GM12878 (cell line): ENCODE data around the gene SLC1A2. TPM values are rescaled to one million over a fixed set of nuclear protein-coding genes. Genes with fewer than 3 reads are reported as not detected.

Experiments
- ATAC-seq: fragments of 200-7000 bp; cut with Tn5 transposase; 3 replicates; pipeline ENCODE4 v1.9.1; 2020; ENCODE audit warnings: mild to moderate bottlenecking, moderate library complexity
- BruUV-seq: library from RNA; stranded (reverse); fragments of 400-500 nt; replicated peaks from 2 replicates; lab custom pipeline; 2021; lab: Mats Ljungman, UMichigan
- CTCF ChIA-PET: fragments of 300-600 bp; sonication (Branson Sonifier 250); formaldehyde crosslinking; extraction: SDS; loops from one replicate; lab custom pipeline; 2021; ENCODE audit warnings: inconsistent platforms; lab: Yijun Ruan, JAX
- POLR2A ChIA-PET: fragments of 350-600 bp; formaldehyde crosslinking; extraction: SDS; loops from one replicate; lab custom pipeline; 2021; ENCODE audit warnings: inconsistent platforms; lab: Charles Lee
- RAD21 ChIA-PET: fragments of 300-600 bp; sonication (Branson Sonifier 250); formaldehyde crosslinking; loops from one replicate; lab custom pipeline; 2023; ENCODE audit warnings: antibody characterized with exemption; ENCODE audit not compliant: unreplicated experiment; lab: Charles Lee
- SMC1A ChIA-PET: fragments of 300-600 bp; sonication (Branson Sonifier 250); formaldehyde crosslinking; loops from one replicate; lab custom pipeline; 2023; ENCODE audit not compliant: unreplicated experiment, uncharacterized antibody; lab: Charles Lee
- DNase-seq: peaks from one replicate; pipeline ENCODE4 v3.0.0-alpha.2; 2011; ENCODE audit warnings: low read depth, low spot score
- FAIRE-seq: peaks from 3 replicates; lab custom pipeline; 2011; peaks lifted over from hg19 to GRCh38; lab: Jason Lieb, UNC
- H2AFZ ChIP-seq: 2 replicates; pipeline ENCODE4 v1.6.0; 2011; ENCODE audit warnings: low read depth, low read length, control low read depth; ENCODE audit not compliant: control insufficient read depth
- H3K27ac ChIP-seq: 2 replicates; pipeline ENCODE4 v1.5.1; 2011; ENCODE audit warnings: control low read depth; ENCODE audit not compliant: control insufficient read depth, insufficient read depth
- H3K27me3 ChIP-seq, 2 experiments: replicated peaks in 1 of 2; 2 replicates each; pipeline versions ENCODE4 v1.6.0 to v1.6.1; 2011; ENCODE audit warnings: low read length in 1 of 2; ENCODE audit not compliant: control insufficient read depth in 2 of 2, insufficient read depth in 2 of 2
- H3K36me3 ChIP-seq, 2 experiments: 2 replicates each; pipeline ENCODE4 v1.5.1; 2011; ENCODE audit warnings: low read length in 1 of 2; ENCODE audit not compliant: control insufficient read depth in 2 of 2, insufficient read depth in 2 of 2
- H3K4me1 ChIP-seq: 2 replicates; pipeline ENCODE4 v1.6.1; 2011; ENCODE audit warnings: mild to moderate bottlenecking, low read length, moderate library complexity, mixed read lengths; ENCODE audit not compliant: control insufficient read depth, insufficient read depth
- H3K4me2 ChIP-seq: 2 replicates; pipeline ENCODE4 v1.6.0; 2011; ENCODE audit warnings: control low read depth; ENCODE audit not compliant: control insufficient read depth, insufficient read depth
- H3K4me3 ChIP-seq: fragments of 200-600 bp; sonication (generic); 2 replicates; pipeline ENCODE4 v1.5.1; 2016
- H3K79me2 ChIP-seq: 2 replicates; pipeline ENCODE4 v1.6.0; 2011; ENCODE audit warnings: low read length; ENCODE audit not compliant: control insufficient read depth, insufficient read depth
- H3K9ac ChIP-seq: 2 replicates; pipeline ENCODE4 v1.8.0; 2011; ENCODE audit warnings: low read length, control low read depth, mixed read lengths; ENCODE audit not compliant: control insufficient read depth, insufficient read depth
- H3K9me3 ChIP-seq: replicated peaks from 3 replicates; pipeline ENCODE4 v1.5.1; 2011; ENCODE audit warnings: mild to moderate bottlenecking, low read length; ENCODE audit not compliant: control insufficient read depth, insufficient read depth
- H4K20me1 ChIP-seq: 2 replicates; pipeline ENCODE4 v1.6.0; 2011; ENCODE audit not compliant: control insufficient read depth, insufficient read depth
- DPF2 ChIP-seq: fragments of 450-650 bp; IDR thresholded peaks from 2 replicates; pipeline ENCODE4 v1.6.1; 2017; ENCODE audit warnings: mild to moderate bottlenecking
- FOXK2 ChIP-seq: fragments of 450-650 bp; IDR thresholded peaks from 2 replicates; pipeline ENCODE4 v1.6.1; 2017; ENCODE audit warnings: mild to moderate bottlenecking, moderate library complexity
- HDGF ChIP-seq: fragments of 450-650 bp; IDR thresholded peaks from 2 replicates; pipeline ENCODE4 v1.6.1; 2016; ENCODE audit warnings: antibody characterized with exemption
- JUND ChIP-seq: IDR thresholded peaks from 2 replicates; pipeline ENCODE4 v1.6.1; 2012; ENCODE audit warnings: low read depth, mild to moderate bottlenecking, low read length, improper control_type of control experiment, moderate library complexity
- MTA2 ChIP-seq: fragments of 450-650 bp; IDR thresholded peaks from 2 replicates; pipeline ENCODE4 v1.6.1; 2016; ENCODE audit warnings: low read depth, mild to moderate bottlenecking, moderate library complexity
- PML ChIP-seq: IDR thresholded peaks from 2 replicates; pipeline ENCODE4 v1.6.1; 2012; ENCODE audit warnings: low read length, inconsistent platforms
- RB1 ChIP-seq: fragments of 450-650 bp; formaldehyde crosslinking; IDR thresholded peaks from 2 replicates; pipeline ENCODE4 v1.6.1; 2017; ENCODE audit warnings: mild to moderate bottlenecking, borderline replicate concordance
- RBBP5 ChIP-seq: fragments of 200-600 bp; sonication (generic); conservative IDR thresholded peaks from 2 replicates; pipeline ENCODE4 v1.6.1; 2016
- RELA ChIP-seq: fragments of 450-650 bp; IDR thresholded peaks from 2 replicates; pipeline ENCODE4 v1.8.0; 2014; ENCODE audit warnings: borderline replicate concordance; ENCODE audit not compliant: partially characterized antibody
- SREBF2 ChIP-seq: IDR thresholded peaks from 2 replicates; pipeline ENCODE4 v1.6.1; 2012; ENCODE audit warnings: mild to moderate bottlenecking, low read length
- YBX1 ChIP-seq: fragments of 450-650 bp; IDR thresholded peaks from 2 replicates; pipeline ENCODE4 v1.6.1; 2016; ENCODE audit warnings: antibody characterized with exemption
- YY1 ChIP-seq: IDR thresholded peaks from 2 replicates; pipeline ENCODE4 v1.6.1; 2011; ENCODE audit warnings: low read depth, mild to moderate bottlenecking, low read length
- ZNF622 ChIP-seq: fragments of 450-650 bp; IDR thresholded peaks from 2 replicates; pipeline ENCODE4 v1.6.1; 2017; ENCODE audit warnings: mild to moderate bottlenecking, inconsistent platforms
- WGBS: methylation state at CpG from one replicate; pipeline ENCODE4 v1.1.6; 2016; ENCODE audit warnings: low lambda C conversion rate; ENCODE audit not compliant: insufficient replicate concordance, insufficient coverage; ENCODE audit errors: missing lambda C conversion rate; 5-methylcytosine and 5-hydroxymethylcytosine counted together
- in situ Hi-C: fragments of 300-500 bp; cut with MboI; formaldehyde crosslinking; loops from 9 replicates; pipeline ENCODE4 v1.14.3; 2018; ENCODE audit warnings: mixed read lengths
- intact Hi-C: fragments of 100-400 bp; cut with micrococcal nuclease; formaldehyde crosslinking; loops from one replicate; pipeline ENCODE4 v1.14.2; 2022; ENCODE audit not compliant: unreplicated experiment
- polyA plus RNA-seq, 11 experiments: library from polyadenylated mRNA; depleted of rRNA in 4 of 11; unstranded in 6 of 11; stranded (reverse) in 5 of 11; fragments of >200 nt; fragmentation: Nextera tagmentation in 4 of 11; fragmentation: Illumina TruSeq in 1 of 11; extraction: Ambion mirVana in 4 of 11; extraction: Trizol in 1 of 11; gene quantifications; 1 replicate in 1 of 11; 2 replicates in 10 of 11; pipeline versions ENCODE4 v1.2.1 to v1.2.3, GENCODE V29; 2011 to 2016; ENCODE audit warnings: inconsistent platforms in 2 of 11, missing spikeins in 2 of 11, low read depth in 1 of 11
- total RNA-seq, 4 experiments: library from RNA; depleted of rRNA in 3 of 4; stranded (reverse); fragments of >200 nt in 3 of 4; fragmentation: Illumina TruSeq in 1 of 4; extraction: Trizol in 1 of 4; gene quantifications; 2 replicates each; pipeline versions ENCODE4 v1.2.1 to v1.2.3, GENCODE V29; 2013 to 2021
- TF ChIP-seq, protein P1 (sequence below): IDR thresholded peaks from 2 replicates; pipeline ENCODE4 v1.6.1; 2012; ENCODE audit warnings: mild to moderate bottlenecking, low read depth, low read length
- TF ChIP-seq, protein P2 (sequence below): fragments of 450-650 bp; IDR thresholded peaks from 2 replicates; pipeline ENCODE4 v1.6.1; 2016; ENCODE audit warnings: mild to moderate bottlenecking
- TF ChIP-seq, protein P3 (sequence below): fragments of 450-650 bp; IDR thresholded peaks from 2 replicates; pipeline ENCODE4 v1.6.1; 2017; ENCODE audit warnings: mild to moderate bottlenecking, moderate library complexity

SLC1A2 gene
- total and polyA plus RNA-seq, 10 of the 15 experiments (the other 5 are each of a cell fraction or from before 2014, with no cell fraction given) = 0.01 to 0.84 (median 0.22) TPM; not detected in 1

DNA sequence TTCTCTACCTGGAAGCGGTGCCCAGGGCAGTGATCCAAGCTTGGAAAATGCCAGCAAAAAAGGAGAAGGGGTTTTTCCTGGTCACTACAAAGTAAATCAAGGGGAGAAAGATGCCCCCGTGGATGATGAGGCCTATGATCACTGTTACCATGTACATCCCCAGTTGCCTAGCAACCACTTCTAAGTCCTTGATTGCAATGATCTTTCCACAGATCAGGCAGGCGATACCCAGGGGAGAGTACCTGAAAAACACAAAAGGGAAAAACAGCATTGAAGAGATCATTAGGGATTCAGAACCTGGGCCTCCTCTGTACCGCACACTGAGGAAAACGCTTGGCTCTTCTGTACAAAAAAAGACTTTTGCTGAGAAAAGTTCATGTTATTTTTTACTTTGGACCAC, 127.1 kb downstream of the SLC1A2 start (continued):
- TF ChIP-seq, protein P1, sequence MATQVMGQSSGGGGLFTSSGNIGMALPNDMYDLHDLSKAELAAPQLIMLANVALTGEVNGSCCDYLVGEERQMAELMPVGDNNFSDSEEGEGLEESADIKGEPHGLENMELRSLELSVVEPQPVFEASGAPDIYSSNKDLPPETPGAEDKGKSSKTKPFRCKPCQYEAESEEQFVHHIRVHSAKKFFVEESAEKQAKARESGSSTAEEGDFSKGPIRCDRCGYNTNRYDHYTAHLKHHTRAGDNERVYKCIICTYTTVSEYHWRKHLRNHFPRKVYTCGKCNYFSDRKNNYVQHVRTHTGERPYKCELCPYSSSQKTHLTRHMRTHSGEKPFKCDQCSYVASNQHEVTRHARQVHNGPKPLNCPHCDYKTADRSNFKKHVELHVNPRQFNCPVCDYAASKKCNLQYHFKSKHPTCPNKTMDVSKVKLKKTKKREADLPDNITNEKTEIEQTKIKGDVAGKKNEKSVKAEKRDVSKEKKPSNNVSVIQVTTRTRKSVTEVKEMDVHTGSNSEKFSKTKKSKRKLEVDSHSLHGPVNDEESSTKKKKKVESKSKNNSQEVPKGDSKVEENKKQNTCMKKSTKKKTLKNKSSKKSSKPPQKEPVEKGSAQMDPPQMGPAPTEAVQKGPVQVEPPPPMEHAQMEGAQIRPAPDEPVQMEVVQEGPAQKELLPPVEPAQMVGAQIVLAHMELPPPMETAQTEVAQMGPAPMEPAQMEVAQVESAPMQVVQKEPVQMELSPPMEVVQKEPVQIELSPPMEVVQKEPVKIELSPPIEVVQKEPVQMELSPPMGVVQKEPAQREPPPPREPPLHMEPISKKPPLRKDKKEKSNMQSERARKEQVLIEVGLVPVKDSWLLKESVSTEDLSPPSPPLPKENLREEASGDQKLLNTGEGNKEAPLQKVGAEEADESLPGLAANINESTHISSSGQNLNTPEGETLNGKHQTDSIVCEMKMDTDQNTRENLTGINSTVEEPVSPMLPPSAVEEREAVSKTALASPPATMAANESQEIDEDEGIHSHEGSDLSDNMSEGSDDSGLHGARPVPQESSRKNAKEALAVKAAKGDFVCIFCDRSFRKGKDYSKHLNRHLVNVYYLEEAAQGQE = no peak

DNA sequence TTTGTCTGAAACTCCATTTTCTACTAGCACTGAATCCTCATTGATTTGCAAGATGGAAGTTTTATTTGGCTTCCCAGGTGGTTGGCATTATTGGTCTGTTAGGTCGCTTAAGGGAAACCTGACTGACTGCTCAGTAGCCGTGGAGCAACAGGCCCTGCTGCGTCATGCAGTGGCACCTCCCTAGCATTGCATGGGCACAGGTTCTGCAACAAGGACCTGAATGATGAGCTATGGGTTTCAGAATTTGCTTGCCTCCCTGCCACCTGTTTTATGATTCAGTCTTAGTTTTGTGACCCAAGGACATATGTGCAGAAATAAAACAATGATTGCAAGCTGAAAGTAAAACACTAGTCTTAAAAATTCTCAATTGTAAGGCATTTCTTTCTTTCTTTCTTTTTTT, 128.5 kb downstream of the SLC1A2 start:
- FAIRE-seq (no peak), ATAC-seq (no peak), DNase-seq (no peak)
- ChIA-PET POLR2A (no interaction called here), CTCF (interaction anchor here (0.9 to 1.2 kb wide), 2 partner anchors 15 to 17 kb away, joined by 3 read pairs; no protein-coding TSS in a partner anchor), SMC1A (interaction anchor here (0.7 to 1.5 kb wide), 4 partner anchors 15 to 98 kb away, joined by 3 to 5 read pairs (median 4); no protein-coding TSS in a partner anchor), RAD21 (interaction anchor here (0.7 kb wide), 1 partner anchor 13 kb away, joined by 3 read pairs; no protein-coding TSS in a partner anchor)
- Histone ChIP-seq H3K4me1 (peaks cover 9% of the 10 kb centered on the region), H3K9ac (no peak overlapping the region), H3K9me3 (no peaks in the 10 kb centered on the region), H3K79me2 (no peaks in the 10 kb centered on the region), H2AFZ (no peak overlapping the region), H3K4me2 (no peak overlapping the region), H3K27ac (no peak overlapping the region), H3K27me3 (no peaks in the 10 kb centered on the region), H3K36me3 (no peaks in the 10 kb centered on the region), H4K20me1 (no peaks in the 10 kb centered on the region), H3K4me3 (no peak overlapping the region)
- WGBS = 80% methylated on average over 3 of the region's 3 CpGs
- in situ Hi-C loops (no loop called here), intact Hi-C loops (no loop called here)
- no TSS peak for BruUV-seq
- TF ChIP-seq MTA2 (no peak), YBX1 (no peak), YY1 (no peak), ZNF622 (no peak), FOXK2 (no peak), RELA (no peak), DPF2 (no peak), SREBF2 (no peak), RBBP5 (no peak), RB1 (no peak), HDGF (no peak), JUND (no peak), PML (no peak)
- TF ChIP-seq, protein P2, sequence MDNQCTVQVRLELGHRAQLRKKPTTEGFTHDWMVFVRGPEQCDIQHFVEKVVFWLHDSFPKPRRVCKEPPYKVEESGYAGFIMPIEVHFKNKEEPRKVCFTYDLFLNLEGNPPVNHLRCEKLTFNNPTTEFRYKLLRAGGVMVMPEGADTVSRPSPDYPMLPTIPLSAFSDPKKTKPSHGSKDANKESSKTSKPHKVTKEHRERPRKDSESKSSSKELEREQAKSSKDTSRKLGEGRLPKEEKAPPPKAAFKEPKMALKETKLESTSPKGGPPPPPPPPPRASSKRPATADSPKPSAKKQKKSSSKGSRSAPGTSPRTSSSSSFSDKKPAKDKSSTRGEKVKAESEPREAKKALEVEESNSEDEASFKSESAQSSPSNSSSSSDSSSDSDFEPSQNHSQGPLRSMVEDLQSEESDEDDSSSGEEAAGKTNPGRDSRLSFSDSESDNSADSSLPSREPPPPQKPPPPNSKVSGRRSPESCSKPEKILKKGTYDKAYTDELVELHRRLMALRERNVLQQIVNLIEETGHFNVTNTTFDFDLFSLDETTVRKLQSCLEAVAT = no peak
- TF ChIP-seq, protein P3, sequence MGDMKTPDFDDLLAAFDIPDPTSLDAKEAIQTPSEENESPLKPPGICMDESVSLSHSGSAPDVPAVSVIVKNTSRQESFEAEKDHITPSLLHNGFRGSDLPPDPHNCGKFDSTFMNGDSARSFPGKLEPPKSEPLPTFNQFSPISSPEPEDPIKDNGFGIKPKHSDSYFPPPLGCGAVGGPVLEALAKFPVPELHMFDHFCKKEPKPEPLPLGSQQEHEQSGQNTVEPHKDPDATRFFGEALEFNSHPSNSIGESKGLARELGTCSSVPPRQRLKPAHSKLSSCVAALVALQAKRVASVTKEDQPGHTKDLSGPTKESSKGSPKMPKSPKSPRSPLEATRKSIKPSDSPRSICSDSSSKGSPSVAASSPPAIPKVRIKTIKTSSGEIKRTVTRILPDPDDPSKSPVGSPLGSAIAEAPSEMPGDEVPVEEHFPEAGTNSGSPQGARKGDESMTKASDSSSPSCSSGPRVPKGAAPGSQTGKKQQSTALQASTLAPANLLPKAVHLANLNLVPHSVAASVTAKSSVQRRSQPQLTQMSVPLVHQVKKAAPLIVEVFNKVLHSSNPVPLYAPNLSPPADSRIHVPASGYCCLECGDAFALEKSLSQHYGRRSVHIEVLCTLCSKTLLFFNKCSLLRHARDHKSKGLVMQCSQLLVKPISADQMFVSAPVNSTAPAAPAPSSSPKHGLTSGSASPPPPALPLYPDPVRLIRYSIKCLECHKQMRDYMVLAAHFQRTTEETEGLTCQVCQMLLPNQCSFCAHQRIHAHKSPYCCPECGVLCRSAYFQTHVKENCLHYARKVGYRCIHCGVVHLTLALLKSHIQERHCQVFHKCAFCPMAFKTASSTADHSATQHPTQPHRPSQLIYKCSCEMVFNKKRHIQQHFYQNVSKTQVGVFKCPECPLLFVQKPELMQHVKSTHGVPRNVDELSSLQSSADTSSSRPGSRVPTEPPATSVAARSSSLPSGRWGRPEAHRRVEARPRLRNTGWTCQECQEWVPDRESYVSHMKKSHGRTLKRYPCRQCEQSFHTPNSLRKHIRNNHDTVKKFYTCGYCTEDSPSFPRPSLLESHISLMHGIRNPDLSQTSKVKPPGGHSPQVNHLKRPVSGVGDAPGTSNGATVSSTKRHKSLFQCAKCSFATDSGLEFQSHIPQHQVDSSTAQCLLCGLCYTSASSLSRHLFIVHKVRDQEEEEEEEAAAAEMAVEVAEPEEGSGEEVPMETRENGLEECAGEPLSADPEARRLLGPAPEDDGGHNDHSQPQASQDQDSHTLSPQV = no peak
